Measurements from ENCODE around the gene DNAAF6. TPM values are rescaled to one million over a fixed set of nuclear protein-coding genes. Genes with fewer than 3 reads are reported as not detected.

Gene DNAAF6
- total RNA-seq, 1 donor from 2014 or later: not detected

- DNase-seq (ENCODE audit: low read depth in 2 of 2): no peak
These were observed 86.6 kb downstream of the DNAAF6 start for GRCh38 chrX:107293056-107293455.

Other genes with a start within 250 kb of the DNAAF6 start
- 6.5 and 6.7 TPM in 2 replicates for gene MORC4, start 206.4 kb upstream of the DNAAF6 start, total RNA-seq
- 7.9 and 8.1 TPM in 2 replicates for gene RBM41, start 87.8 kb upstream of the DNAAF6 start, total RNA-seq
- not detected in 2 replicates for gene NUP62CL, start 178 bp upstream of the DNAAF6 start, total RNA-seq
- gene FRMPD3, start 243.0 kb downstream of the DNAAF6 start, total RNA-seq: not detected in 2 replicates